Urothelium cell line (cell line): ENCODE measurements around the gene IL36G.

ENCODE experiments used
- DNase-seq: peaks from one replicate; pipeline ENCODE4 v3.0.0; 2011; ENCODE audit warnings: low spot score, mixed read lengths
- FAIRE-seq: peaks from 2 replicates; lab custom pipeline; 2011; peaks lifted over from hg19 to GRCh38; lab: Jason Lieb, UNC

The IL36G gene

GRCh38 chr2:113015042-113015441 is 37.2 kb downstream of the IL36G start:
- DNase-seq: no peak
- no peak for FAIRE-seq

GRCh38 chr2:113015655-113016054 is 37.8 kb downstream of the IL36G start:
- DNase-seq (no peak), FAIRE-seq (no peak)

DNA sequence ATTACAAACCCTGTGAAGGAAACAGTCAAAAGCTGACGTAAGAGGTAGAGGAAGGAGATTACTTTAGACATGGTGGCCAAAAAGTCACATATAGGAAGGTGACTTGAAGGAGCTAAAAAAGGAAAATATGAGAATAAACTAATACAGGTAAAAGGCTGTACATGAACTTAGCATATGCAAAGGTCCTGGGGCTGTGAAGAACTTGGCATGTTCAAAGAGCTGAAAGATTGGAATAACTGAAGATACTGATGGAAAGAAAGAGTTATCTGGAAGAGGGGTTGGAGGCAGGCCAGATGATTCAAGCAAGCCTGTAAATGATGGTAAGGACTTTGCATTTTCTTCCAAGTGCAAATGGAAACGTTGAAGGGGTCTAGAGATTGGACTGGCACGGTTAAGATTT is 40.7 kb downstream of the IL36G start:
- FAIRE-seq (no peak), DNase-seq (no peak)

GRCh38 chr2:113021312-113021711 is 43.5 kb downstream of the IL36G start:
- FAIRE-seq (no peak), DNase-seq (no peak)

GRCh38 chr2:113024764-113025163 is 47.0 kb downstream of the IL36G start:
- DNase-seq (no peak), FAIRE-seq (no peak)

GRCh38 chr2:113025737-113026136 is 47.9 kb downstream of the IL36G start:
- FAIRE-seq: no peak
- no peak for DNase-seq

- DNase-seq (no peak), FAIRE-seq (no peak)
Measured at GRCh38 chr2:113027691-113028090, 49.9 kb downstream of the IL36G start.

GRCh38 chr2:113028112-113028511 is 50.3 kb downstream of the IL36G start:
- no peak for DNase-seq
- FAIRE-seq: no peak

DNA sequence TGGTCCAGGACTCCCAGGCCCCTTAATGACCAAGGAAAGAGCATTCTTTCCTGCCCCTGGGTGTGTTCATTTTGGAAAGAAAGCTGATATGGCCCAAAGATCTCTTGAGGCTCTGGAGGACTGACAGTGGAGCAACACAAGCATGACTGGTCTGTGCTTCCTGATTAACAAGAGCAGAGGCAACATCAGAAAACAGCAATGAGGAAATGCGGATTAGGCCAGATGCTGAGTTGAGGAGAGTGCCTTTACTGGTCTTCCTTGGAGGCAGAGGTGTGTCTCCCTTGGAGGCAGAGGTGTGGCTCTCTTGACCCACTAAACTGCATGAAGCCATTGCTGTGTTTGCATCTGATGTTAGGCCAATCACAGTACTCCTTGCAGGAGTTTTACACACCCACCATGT is 54.9 kb downstream of the IL36G start:
- FAIRE-seq: no peak
- no peak for DNase-seq

GRCh38 chr2:113034016-113034415 is 56.2 kb downstream of the IL36G start:
- FAIRE-seq: no peak
- DNase-seq: no peak
